T-helper 9 cell (primary cell): ENCODE data around the gene TYK2.
A peak's percentile ranks its signal among the peaks of the same experiment; 100 is the strongest.
"Not testable (repeated sequence)": the region's sequence is repeated elsewhere in the genome, so short reads cannot be mapped to it uniquely, and the experiment has no call there.

ENCODE experiments used
- DNase-seq: peaks from one replicate; pipeline ENCODE4 v3.0.0-alpha.2; 2020

Gene TYK2

DNA sequence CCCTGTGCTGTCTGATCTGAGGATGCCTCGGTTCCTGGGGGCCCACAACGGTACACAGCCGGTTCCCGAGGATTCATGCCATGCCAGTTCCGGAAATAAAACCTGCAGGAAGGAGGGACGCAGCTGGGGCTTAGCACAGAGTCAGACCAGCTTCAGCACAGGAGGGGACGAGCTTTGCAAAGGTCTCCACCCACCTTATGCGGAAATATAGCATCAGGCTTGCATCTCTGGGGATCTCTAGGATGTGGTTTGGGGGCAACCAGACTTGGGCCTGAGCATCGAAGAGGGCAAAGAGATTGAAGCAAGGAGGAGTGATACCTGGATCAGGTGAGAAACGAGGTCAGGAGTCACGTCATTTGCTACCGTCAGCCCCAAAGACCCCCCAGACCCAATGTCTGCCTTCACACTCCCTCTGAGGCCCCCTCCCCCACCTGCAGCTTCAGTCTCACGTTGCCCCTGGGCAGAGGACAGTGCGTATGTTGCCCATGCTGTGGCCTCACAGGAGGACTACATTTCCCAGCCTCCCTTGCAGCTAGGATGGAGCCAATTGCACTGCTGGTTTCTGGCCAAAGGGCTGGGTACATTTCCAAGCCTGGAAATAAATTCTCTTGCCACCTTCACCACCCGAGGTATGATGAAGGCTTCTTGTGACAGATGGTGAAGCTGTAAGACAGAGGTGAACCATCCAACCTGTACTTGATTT lies 12.1 kb downstream of the TYK2 start:
- DNase-seq: no peak

- not testable (repeated sequence) for DNase-seq
Measured at GRCh38 chr19:10366950-10367512, 13.3 kb downstream of the TYK2 start.

DNA sequence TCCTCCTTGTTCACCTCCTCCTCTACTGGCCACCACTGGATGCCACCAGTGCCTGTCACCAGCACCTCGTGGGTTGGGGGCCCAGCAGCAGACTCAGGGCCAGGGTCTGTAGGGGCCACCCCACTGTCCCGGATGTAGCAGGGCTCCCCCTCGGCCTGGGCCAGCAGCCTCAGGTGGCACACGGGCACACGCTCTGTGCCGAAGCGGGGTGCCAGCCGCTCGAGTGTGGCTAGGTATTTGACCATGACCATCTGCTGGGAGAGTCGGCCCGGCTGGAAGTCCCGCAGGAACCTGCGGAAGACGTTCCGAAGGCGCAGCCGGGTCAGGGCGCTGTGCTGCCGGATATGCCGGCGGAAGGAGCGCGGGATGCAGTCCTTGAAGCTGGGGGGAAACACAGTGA lies 14.9 kb downstream of the TYK2 start:
- no peak for DNase-seq

GRCh38 chr19:10364644-10365043 lies 15.7 kb downstream of the TYK2 start:
- DNase-seq: no peak

- DNase-seq: no peak
Measured at GRCh38 chr19:10363789-10364281, 16.5 kb downstream of the TYK2 start.

DNA sequence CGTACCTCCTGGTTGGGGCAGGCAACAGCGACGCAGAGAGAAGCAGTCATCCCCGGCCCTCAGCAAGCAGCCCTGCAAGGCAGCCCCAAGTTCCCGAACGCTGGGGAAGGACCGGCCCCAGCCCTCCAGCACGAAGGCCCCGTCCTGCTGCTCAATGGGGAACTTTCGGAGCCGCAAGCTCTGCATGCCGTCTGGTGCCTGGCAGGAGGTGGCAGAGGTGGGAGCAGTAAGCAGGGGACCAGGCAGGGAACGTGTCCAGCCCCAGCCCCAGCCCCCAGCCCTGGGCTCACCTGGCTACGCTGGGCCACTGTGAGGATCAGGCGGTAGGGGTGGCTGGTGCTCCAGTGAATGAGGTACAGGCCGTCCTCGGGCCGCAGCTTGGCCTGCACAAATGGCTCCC lies 18.1 kb downstream of the TYK2 start:
- DNase-seq: no peak

- no peak for DNase-seq
Measured at GRCh38 chr19:10361569-10362011, 18.8 kb downstream of the TYK2 start.

DNA sequence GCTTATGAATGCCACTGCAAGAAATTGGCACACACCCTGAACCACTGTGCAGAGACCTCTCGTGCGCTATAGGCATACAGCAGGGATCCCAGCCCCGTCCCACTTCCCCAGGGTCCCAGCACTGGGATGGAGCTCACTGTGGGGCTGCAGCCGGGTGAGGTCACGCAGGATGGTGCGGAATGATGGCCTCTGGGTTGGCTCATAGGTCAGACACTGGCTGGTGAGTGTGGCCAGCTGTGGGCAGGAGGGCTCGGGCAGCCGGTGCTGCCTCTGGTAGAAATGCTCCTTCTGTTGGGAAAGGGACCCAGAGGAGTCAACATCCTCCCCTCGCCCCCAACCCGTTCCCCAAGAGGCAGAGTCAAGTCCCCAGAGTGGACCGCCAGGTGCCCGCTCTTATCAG lies 23.9 kb downstream of the TYK2 start:
- no peak for DNase-seq

- DNase-seq: no peak
Measured at GRCh38 chr19:10353793-10354391, 26.5 kb downstream of the TYK2 start.

GRCh38 chr19:10352764-10353671 lies 27.4 kb downstream of the TYK2 start:
- DNase-seq: no peak

GRCh38 chr19:10346509-10346908 lies 33.9 kb downstream of the TYK2 start:
- no peak for DNase-seq

GRCh38 chr19:10344780-10345179 lies 35.6 kb downstream of the TYK2 start:
- DNase-seq: no peak

GRCh38 chr19:10343495-10343894 lies 36.9 kb downstream of the TYK2 start:
- DNase-seq: no peak

DNA sequence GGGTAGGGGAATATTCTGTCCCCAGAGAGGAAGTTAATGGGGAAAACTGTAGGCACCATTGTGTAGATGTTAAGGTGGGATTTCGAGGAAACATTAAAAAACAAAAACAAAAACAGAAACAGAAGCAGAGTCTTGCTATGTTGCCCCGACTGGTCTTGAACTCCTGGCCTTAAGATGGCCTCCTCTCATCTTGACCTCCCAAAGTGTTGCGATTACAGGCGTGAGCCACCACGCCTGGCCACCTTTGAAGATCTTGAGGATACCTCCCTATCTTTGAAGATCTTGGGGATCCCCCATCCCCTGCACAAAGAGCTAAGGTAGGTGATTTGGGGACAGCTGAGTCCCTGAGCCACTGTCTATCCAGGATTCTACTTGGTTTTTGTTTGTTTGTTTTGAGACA lies 40.4 kb downstream of the TYK2 start:
- DNase-seq: no peak

GRCh38 chr19:10339380-10339960 lies 40.9 kb downstream of the TYK2 start, which contains the start of gene ICAM3:
Gene ICAM3 (minus strand): TSS chr19:10339624. CDS start chr19:10339614, 10 bp downstream.
- DNase-seq: peak; percentile 34

- no peak for DNase-seq
Measured at GRCh38 chr19:10338940-10339339, 41.4 kb downstream of the TYK2 start.

GRCh38 chr19:10336725-10337124 lies 43.6 kb downstream of the TYK2 start:
- not testable (repeated sequence) for DNase-seq

GRCh38 chr19:10335352-10335985 lies 44.9 kb downstream of the TYK2 start:
- no peak for DNase-seq

- DNase-seq: peak; percentile 20
Measured at GRCh38 chr19:10334588-10335351, 45.6 kb downstream of the TYK2 start.

DNA sequence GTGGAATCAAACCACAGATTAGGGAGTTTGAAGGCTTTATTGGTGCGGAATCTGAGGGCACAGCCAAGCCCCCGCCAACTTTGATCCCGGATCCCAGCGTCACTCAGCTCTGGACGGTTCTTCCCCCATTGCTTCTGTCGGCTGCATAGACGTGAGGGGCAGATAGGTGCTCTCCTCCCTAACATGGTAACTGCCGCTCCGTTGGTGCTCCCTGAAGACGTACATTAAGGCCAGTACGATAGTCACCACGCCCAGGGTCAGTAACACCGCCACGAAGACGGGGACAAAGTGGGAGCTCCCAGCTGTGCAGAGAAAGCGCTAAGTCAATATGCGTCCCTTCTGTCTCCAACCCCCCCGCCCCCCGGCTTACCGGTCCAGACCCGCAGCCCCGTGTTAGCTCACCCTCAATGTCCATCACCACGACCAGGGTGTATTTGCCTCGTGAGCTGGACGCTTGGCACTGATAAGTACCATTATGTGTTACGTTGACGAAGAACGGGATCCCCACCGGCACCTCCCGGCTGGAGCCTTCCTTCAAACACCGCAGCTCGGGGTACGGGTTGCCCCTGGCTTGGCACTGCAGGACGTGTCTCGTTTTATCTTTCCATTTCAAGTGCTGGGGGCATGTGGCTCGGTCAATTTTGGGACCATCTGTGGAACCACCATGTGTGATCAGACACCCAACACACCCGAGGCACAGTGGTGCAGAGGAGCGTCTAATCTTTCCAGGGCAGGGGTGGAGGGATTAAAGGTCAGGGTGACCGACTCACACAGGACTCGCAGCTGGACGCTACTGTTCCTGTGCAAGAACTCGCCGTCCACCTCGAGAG lies 46.4 kb downstream of the TYK2 start:
- DNase-seq: no peak
